Liver (tissue), 3 donors: Measurements from ENCODE around the gene NSUN2.
A peak's percentile ranks its signal among the peaks of the same experiment; 100 is the strongest.

Source experiments
- CTCF ChIP-seq: fragments of 150-350 bp; IDR thresholded peaks from 2 replicates; pipeline ENCODE4 v1.5.1; 2017; ENCODE audit warnings: improper control_type of control experiment, low read depth, low read length; ENCODE audit not compliant: missing input control
- EGR1 ChIP-seq, 2 donors: IDR thresholded peaks; 2 replicates each; pipeline ENCODE4 v1.6.1; 2016 to 2018; ENCODE audit warnings: antibody characterized with exemption in 2 of 2, low read depth in 2 of 2
- GABPA ChIP-seq, 2 donors: IDR thresholded peaks in 1 of 2; conservative IDR thresholded peaks in 1 of 2; 2 replicates each; pipeline ENCODE4 v1.6.1; 2016; ENCODE audit warnings: antibody characterized with exemption in 2 of 2, mild to moderate bottlenecking in 1 of 2, moderate library complexity in 1 of 2
- MAX ChIP-seq: IDR thresholded peaks from 2 replicates; pipeline ENCODE4 v1.6.1; 2016; ENCODE audit warnings: antibody characterized with exemption
- RAD21 ChIP-seq, 2 donors: IDR thresholded peaks; 2 replicates each; pipeline ENCODE4 v1.6.1; 2016; ENCODE audit warnings: antibody characterized with exemption in 2 of 2, mild to moderate bottlenecking in 2 of 2
- REST ChIP-seq: IDR thresholded peaks from 2 replicates; pipeline ENCODE4 v1.6.1; 2016; ENCODE audit warnings: antibody characterized with exemption, mild to moderate bottlenecking
- TAF1 ChIP-seq: conservative IDR thresholded peaks from 2 replicates; pipeline ENCODE4 v1.6.1; 2016; ENCODE audit warnings: antibody characterized with exemption, mild to moderate bottlenecking
- YY1 ChIP-seq: IDR thresholded peaks from 2 replicates; pipeline ENCODE4 v1.6.1; 2016; ENCODE audit warnings: antibody characterized with exemption, mild to moderate bottlenecking
- donor health status: healthy.
- donor health status: healthy.

GRCh38 chr5:6632324-6632887 lies 438 bp downstream of the NSUN2 start:
- TF ChIP-seq CTCF, result no peak
- TF ChIP-seq MAX, result no peak
- TF ChIP-seq REST, result no peak
- TF ChIP-seq GABPA (IDR thresholded peaks at IDR 0.05 in 1 of 2, conservative IDR thresholded peaks at IDR 0.05 in 1 of 2), result no peak
- no peak for TF ChIP-seq YY1
- no peak for TF ChIP-seq TAF1
- no peak for TF ChIP-seq EGR1 (IDR thresholded peaks at IDR 0.05; ENCODE audit: low read depth in 2 of 2)
- peak in 1 of 2 donors; percentile 1 for TF ChIP-seq RAD21 (IDR thresholded peaks at IDR 0.05)
